Activated CD4-positive, alpha-beta T cell treated with anti-CD3 and anti-CD28 coated beads, Interleukin-2, amount 50 U/mL, for 48 hours (primary cell): ENCODE measurements around the gene SSR1.
A peak's percentile ranks its signal among the peaks of the same experiment; 100 is the strongest.
"Not testable (repeated sequence)": the region's sequence is repeated elsewhere in the genome, so short reads cannot be mapped to it uniquely, and the experiment has no call there.

Experiments used
- DNase-seq, 2 experiments: peaks; one replicate each; pipeline ENCODE4 v3.0.0-alpha.2; 2020

The SSR1 gene

GRCh38 chr6:7312616-7313504, at the start of gene SSR1:
Gene SSR1, minus strand, starts transcription at chr6:7313199. Its CDS starts 79 bp downstream, at chr6:7313120.
- peak; percentile 95 to 96 for DNase-seq

- DNase-seq: not testable (repeated sequence)
Measured at GRCh38 chr6:7351916-7352315, 38.9 kb upstream of the SSR1 start.

- DNase-seq: not testable (repeated sequence)
Measured at GRCh38 chr6:7350591-7350990, 37.6 kb upstream of the SSR1 start.

- DNase-seq: not testable (repeated sequence)
Measured at GRCh38 chr6:7347551-7347997, 34.6 kb upstream of the SSR1 start.

- not testable (repeated sequence) for DNase-seq
Measured at GRCh38 chr6:7344773-7345450, 31.9 kb upstream of the SSR1 start.

- no peak for DNase-seq
Measured at GRCh38 chr6:7343546-7344475, 30.8 kb upstream of the SSR1 start.

GRCh38 chr6:7341989-7342742, 29.2 kb upstream of the SSR1 start:
- DNase-seq: no peak

- DNase-seq: no peak
Measured at GRCh38 chr6:7341271-7341670, 28.3 kb upstream of the SSR1 start.

GRCh38 chr6:7339007-7339732, 26.2 kb upstream of the SSR1 start:
- DNase-seq: not testable (repeated sequence)

- DNase-seq: no peak
Measured at GRCh38 chr6:7338031-7338430, 25.0 kb upstream of the SSR1 start.

- no peak for DNase-seq
Measured at GRCh38 chr6:7335519-7335918, 22.5 kb upstream of the SSR1 start.

- no peak for DNase-seq
Measured at GRCh38 chr6:7334685-7335084, 21.7 kb upstream of the SSR1 start.

GRCh38 chr6:7332090-7332745, 19.2 kb upstream of the SSR1 start:
- no peak for DNase-seq

GRCh38 chr6:7331452-7331851, 18.5 kb upstream of the SSR1 start:
- no peak for DNase-seq

- no peak for DNase-seq
Measured at GRCh38 chr6:7328243-7328642, 15.2 kb upstream of the SSR1 start.

- DNase-seq: no peak
Measured at GRCh38 chr6:7325750-7326149, 12.8 kb upstream of the SSR1 start.

GRCh38 chr6:7324520-7324919, 11.5 kb upstream of the SSR1 start:
- no peak for DNase-seq

GRCh38 chr6:7323074-7323473, 10.1 kb upstream of the SSR1 start:
- no peak for DNase-seq

- not testable (repeated sequence) for DNase-seq
Measured at GRCh38 chr6:7321866-7322265, 8.9 kb upstream of the SSR1 start.

- not testable (repeated sequence) for DNase-seq
Measured at GRCh38 chr6:7319406-7319805, 6.4 kb upstream of the SSR1 start.

GRCh38 chr6:7317538-7317937, 4.5 kb upstream of the SSR1 start:
- DNase-seq: no peak
